ENCODE measurements around the gene COA6.
"Not testable (repeated sequence)": the region's sequence is repeated elsewhere in the genome, so short reads cannot be mapped to it uniquely, and the experiment has no call there.

Gene COA6

GRCh38 chr1:234369784-234370183, 3.5 kb upstream of the COA6 start:
- no peak for DNase-seq (ENCODE audit: low spot score)

- no peak for DNase-seq (ENCODE audit: low spot score)
These were observed 1.8 kb upstream of the COA6 start for GRCh38 chr1:234371414-234371813.

- no peak for DNase-seq (ENCODE audit: low spot score)
These were observed 1.1 kb upstream of the COA6 start for GRCh38 chr1:234372011-234372757.

- DNase-seq (ENCODE audit: low spot score): no peak
These were observed 651 bp downstream of the COA6 start for GRCh38 chr1:234373959-234374254.

GRCh38 chr1:234375672-234376071, 2.4 kb downstream of the COA6 start:
- no peak for DNase-seq (ENCODE audit: low spot score)

GRCh38 chr1:234379591-234380109, 6.4 kb downstream of the COA6 start:
- not testable (repeated sequence) for DNase-seq (ENCODE audit: low spot score)

GRCh38 chr1:234381699-234382555, 8.7 kb downstream of the COA6 start:
- DNase-seq (ENCODE audit: low spot score): no peak

- no peak for DNase-seq (ENCODE audit: low spot score)
These were observed 12.9 kb downstream of the COA6 start for GRCh38 chr1:234386122-234386521.

- no peak for DNase-seq (ENCODE audit: low spot score)
These were observed 14.8 kb downstream of the COA6 start for GRCh38 chr1:234388094-234388493.

GRCh38 chr1:234393190-234393589, 19.9 kb downstream of the COA6 start:
- no peak for DNase-seq (ENCODE audit: low spot score)

GRCh38 chr1:234395297-234395696, 22.0 kb downstream of the COA6 start:
- no peak for DNase-seq (ENCODE audit: low spot score)

GRCh38 chr1:234396092-234396491, 22.8 kb downstream of the COA6 start:
- DNase-seq (ENCODE audit: low spot score): no peak

- DNase-seq (ENCODE audit: low spot score): no peak
These were observed 23.6 kb downstream of the COA6 start for GRCh38 chr1:234396871-234397270.

GRCh38 chr1:234397732-234398131, 24.5 kb downstream of the COA6 start:
- no peak for DNase-seq (ENCODE audit: low spot score)

- peak; percentile 65 for DNase-seq (ENCODE audit: low spot score)
These were observed 25.7 kb downstream of the COA6 start for GRCh38 chr1:234398849-234399381.

GRCh38 chr1:234399515-234399914, 26.3 kb downstream of the COA6 start:
- DNase-seq (ENCODE audit: low spot score): not testable (repeated sequence)

- DNase-seq (ENCODE audit: low spot score): peak; percentile 42
These were observed 27.5 kb downstream of the COA6 start for GRCh38 chr1:234400773-234401172.

- no peak for DNase-seq (ENCODE audit: low spot score)
These were observed 28.4 kb downstream of the COA6 start for GRCh38 chr1:234401658-234402057.

- no peak for DNase-seq (ENCODE audit: low spot score)
These were observed 29.7 kb downstream of the COA6 start for GRCh38 chr1:234402939-234403338.

GRCh38 chr1:234405676-234406075, 32.4 kb downstream of the COA6 start:
- no peak for DNase-seq (ENCODE audit: low spot score)

- no peak for DNase-seq (ENCODE audit: low spot score)
These were observed 33.6 kb downstream of the COA6 start for GRCh38 chr1:234406871-234407270.

GRCh38 chr1:234408757-234409156, 35.5 kb downstream of the COA6 start:
- no peak for DNase-seq (ENCODE audit: low spot score)

GRCh38 chr1:234409328-234409727, 36.1 kb downstream of the COA6 start:
- DNase-seq (ENCODE audit: low spot score): no peak

Data from NAMALWA (cell line).